Uterus (tissue), 4 donors: Measurements from ENCODE around the gene ANXA11. TPM values are rescaled to one million over a fixed set of nuclear protein-coding genes. Genes with fewer than 3 reads are reported as not detected.

ENCODE experiments used
- DNase-seq, 2 donors: peaks; one replicate each; pipeline ENCODE4 v3.0.0-alpha.2; 2019 to 2020
- H3K27ac ChIP-seq, 2 donors: fragments of 200-600 bp; sonication (generic); 1 replicate in 1 of 2; 2 replicates in 1 of 2; pipeline ENCODE4 v1.5.1; 2016 to 2018
- H3K27me3 ChIP-seq, 2 donors: fragments of 200-600 bp; sonication (generic); one replicate each; pipeline ENCODE4 v1.5.1; 2018 to 2019; ENCODE audit warnings: control low read depth in 1 of 2
- H3K36me3 ChIP-seq, 2 donors: fragments of 200-600 bp; sonication (generic); one replicate each; pipeline ENCODE4 v1.5.1; 2019; ENCODE audit warnings: control low read depth in 1 of 2
- H3K4me1 ChIP-seq, 2 donors: fragments of 200-600 bp; sonication (generic); one replicate each; pipeline ENCODE4 v1.5.1; 2018 to 2019; ENCODE audit warnings: control low read depth in 1 of 2
- H3K4me3 ChIP-seq, 2 donors: fragments of 200-600 bp; sonication (generic); 1 replicate in 1 of 2; 2 replicates in 1 of 2; pipeline ENCODE4 v1.5.1; 2018 to 2019; ENCODE audit warnings: mild to moderate bottlenecking in 1 of 2
- H3K9me3 ChIP-seq, 2 donors: fragments of 200-600 bp; sonication (generic); one replicate each; pipeline ENCODE4 v1.5.1; 2019; ENCODE audit warnings: control low read depth in 1 of 2
- CTCF ChIP-seq, 4 experiments: fragments of 200-600 bp in 2 of 4; fragments of 450-650 bp in 2 of 4; sonication (generic) in 2 of 4; IDR thresholded peaks; one replicate each; pipeline ENCODE4 v1.5.1; 2016 to 2019; ENCODE audit warnings: antibody characterized with exemption in 4 of 4, mild to moderate bottlenecking in 2 of 4, moderate library complexity in 1 of 4
- POLR2A ChIP-seq, 2 donors: fragments of 450-650 bp; IDR thresholded peaks; one replicate each; pipeline ENCODE4 v1.6.1; 2016; ENCODE audit warnings: antibody characterized with exemption in 2 of 2, mild to moderate bottlenecking in 1 of 2, moderate library complexity in 1 of 2
- intact Hi-C: fragments of 100-400 bp; cut with DNase I; formaldehyde crosslinking; loops from one replicate; pipeline ENCODE4 v1.15.1; 2023; ENCODE audit warnings: low total_unique reads
- total RNA-seq, 4 donors: library from RNA; depleted of rRNA in 3 of 4; stranded (reverse); fragments of >200 nt in 3 of 4; gene quantifications; one replicate each; pipeline versions ENCODE4 v1.1.0 to v1.2.4, GENCODE V29; 2014 to 2023
- donor health status: DM: yes; HTN: yes; CAD: no.

ANXA11 gene
- total RNA-seq, 4 donors from 2014 or later = 15.6 to 157 (median 47.2) TPM

- Histone ChIP-seq H3K36me3 (no peaks in the 10 kb centered on the region), H3K27me3 (no peaks in the 10 kb centered on the region), H3K9me3 (no peaks in the 10 kb centered on the region), H3K27ac (peak overlapping the region; percentile 23 to 55), H3K4me1 (peaks cover 6% of the 10 kb centered on the region in 2 donors), H3K4me3 (no peak overlapping the region)
- no peak for TF ChIP-seq POLR2A (IDR thresholded peaks at IDR 0.05)
- no peak for TF ChIP-seq CTCF (IDR thresholded peaks at IDR 0.05)
- intact Hi-C loops = no loop called here
- DNase-seq = peak in 1 of 2 donors; percentile 61
Observed at GRCh38 chr10:80163741-80164341, 41.5 kb downstream of the ANXA11 start.

- intact Hi-C loops = no loop called here
Observed at GRCh38 chr10:80161321-80162083, 43.8 kb downstream of the ANXA11 start.

GRCh38 chr10:80160361-80161320 is 44.7 kb downstream of the ANXA11 start:
- peaks cover 11 to 17% of the 10 kb centered on the region in 2 donors for H3K4me1 ChIP-seq
- TF ChIP-seq CTCF (IDR thresholded peaks at IDR 0.05) (no peak), POLR2A (IDR thresholded peaks at IDR 0.05) (no peak)
- H3K4me3 ChIP-seq = no peak overlapping the region
- H3K27me3 ChIP-seq = no peaks in the 10 kb centered on the region
- no peak for DNase-seq
- intact Hi-C loops = no loop called here
- H3K36me3 ChIP-seq = no peaks in the 10 kb centered on the region
- H3K27ac ChIP-seq = peak overlapping the region; percentile 0 to 81
- no peaks in the 10 kb centered on the region for H3K9me3 ChIP-seq

More at GRCh38 chr10:80161321-80162083, 43.8 kb downstream of the ANXA11 start:
- TF ChIP-seq POLR2A (IDR thresholded peaks at IDR 0.05) (no peak), CTCF (IDR thresholded peaks at IDR 0.05) (no peak)
- Histone ChIP-seq H3K36me3 (no peaks in the 10 kb centered on the region), H3K9me3 (no peaks in the 10 kb centered on the region), H3K27ac (peak overlapping the region; percentile 0 to 81), H3K27me3 (no peaks in the 10 kb centered on the region), H3K4me1 (peaks cover 6 to 17% of the 10 kb centered on the region in 2 donors), H3K4me3 (no peak overlapping the region)
- DNase-seq = no peak

GRCh38 chr10:80159166-80159873 is 46.0 kb downstream of the ANXA11 start:
- Histone ChIP-seq H3K36me3 (no peaks in the 10 kb centered on the region), H3K9me3 (no peaks in the 10 kb centered on the region), H3K27me3 (no peaks in the 10 kb centered on the region), H3K27ac (peak overlapping the region; percentile 81 to 90), H3K4me3 (no peak overlapping the region), H3K4me1 (peaks cover 16 to 17% of the 10 kb centered on the region in 2 donors)
- DNase-seq = no peak
- TF ChIP-seq POLR2A (IDR thresholded peaks at IDR 0.05) = no peak
- no peak for TF ChIP-seq CTCF (IDR thresholded peaks at IDR 0.05)
- intact Hi-C loops = loop anchor here (5.0 kb wide), 1 partner anchor 48 kb away; the partner anchor contains the start of gene ANXA11
